Head of caudate nucleus (tissue), 42 donors: Measurements from ENCODE around the gene LDLR.
"Not testable (repeated sequence)": the region's sequence is repeated elsewhere in the genome, so short reads cannot be mapped to it uniquely, and the experiment has no call there.

Experiments
- DNase-seq, 42 donors: peaks; one replicate each; pipeline versions ENCODE4 v3.0.0 to v3.0.0-alpha.2; 2020 to 2021; ENCODE audit warnings: mixed read lengths in 7 of 42
- intact Hi-C: fragments of 100-400 bp; cut with DNase I; formaldehyde crosslinking; loops from one replicate; pipeline ENCODE4 v1.15.0; 2022

LDLR gene

DNA sequence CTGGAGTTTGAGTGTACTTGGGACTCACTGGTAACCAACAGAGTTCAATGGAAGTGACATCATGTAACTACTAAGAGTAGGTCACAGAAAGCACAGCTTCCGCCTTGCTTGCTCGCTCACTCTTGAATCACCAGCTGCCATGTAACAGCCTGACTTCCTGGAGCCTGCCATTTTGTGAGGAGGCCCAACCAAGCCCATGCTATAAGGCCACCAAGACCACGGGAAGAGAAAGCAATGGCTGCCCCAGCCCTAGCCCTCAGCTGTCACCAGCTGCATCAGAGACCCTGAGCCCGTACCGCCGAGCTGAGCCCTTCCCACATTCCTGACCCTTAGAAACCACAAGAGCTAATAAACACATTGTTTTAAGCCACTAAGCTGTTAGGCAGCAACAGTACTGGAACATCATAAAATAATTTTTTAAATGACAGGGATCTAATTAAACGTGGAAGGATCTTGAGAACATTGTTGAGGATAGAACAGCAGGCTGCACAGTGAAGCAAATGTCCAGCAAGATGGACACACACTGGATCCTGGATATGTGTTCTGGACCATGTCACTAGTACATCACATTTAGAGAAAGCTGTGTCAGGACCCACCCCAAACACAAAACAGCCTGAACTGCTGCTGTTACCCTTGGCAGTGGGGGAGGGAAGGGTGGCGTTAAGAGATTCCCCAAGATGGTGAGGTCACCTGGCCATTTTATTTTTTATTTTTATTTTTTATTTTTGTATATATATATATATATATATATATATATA lies 21.7 kb upstream of the LDLR start:
- no peak for DNase-seq
- intact Hi-C loops, result no loop called here

DNA sequence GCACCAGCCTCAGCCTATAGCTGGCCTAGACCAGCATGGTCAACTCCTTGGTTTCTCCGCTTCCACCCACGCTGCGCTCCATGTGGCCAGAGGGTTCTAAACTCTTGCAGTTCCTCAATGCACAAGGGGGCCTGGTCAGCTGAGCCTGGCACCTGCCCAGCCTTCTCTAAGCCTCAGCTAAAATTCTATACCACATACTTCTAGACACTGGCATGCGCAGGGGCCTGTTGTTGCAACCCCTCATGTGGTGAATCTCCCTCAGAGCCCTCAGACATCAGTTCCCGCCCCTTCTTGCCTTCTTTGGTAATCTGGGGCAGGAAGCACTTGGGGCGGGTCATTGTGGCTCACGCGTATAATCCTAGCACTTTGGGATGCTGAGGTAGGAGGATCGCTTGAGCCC lies 19.7 kb upstream of the LDLR start:
- DNase-seq, result no peak
- intact Hi-C loops, result no loop called here

- intact Hi-C loops, result no loop called here
- DNase-seq, result no peak
These were observed 19.1 kb upstream of the LDLR start for GRCh38 chr19:11070123-11070522.

DNA sequence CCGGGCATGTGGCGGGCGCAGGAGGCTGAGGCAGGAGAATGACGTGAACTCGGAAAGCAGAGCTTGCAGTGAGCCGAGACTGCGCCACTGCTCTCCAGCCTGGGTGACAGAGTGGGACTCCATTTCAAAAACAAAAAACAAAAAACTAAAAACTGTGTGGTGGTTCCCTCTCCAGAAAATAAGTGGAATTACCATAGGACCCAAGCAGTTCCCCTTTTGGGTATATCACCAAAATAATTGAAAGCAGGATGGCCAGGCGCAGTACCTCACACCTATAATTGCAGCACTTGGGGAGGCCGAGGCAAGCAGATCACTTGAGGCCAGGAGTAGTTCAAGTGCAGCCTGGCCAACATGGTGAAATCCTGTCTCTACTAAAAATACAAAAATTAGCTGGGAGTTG lies 15.7 kb upstream of the LDLR start:
- intact Hi-C loops, result no loop called here
- no peak for DNase-seq

DNA sequence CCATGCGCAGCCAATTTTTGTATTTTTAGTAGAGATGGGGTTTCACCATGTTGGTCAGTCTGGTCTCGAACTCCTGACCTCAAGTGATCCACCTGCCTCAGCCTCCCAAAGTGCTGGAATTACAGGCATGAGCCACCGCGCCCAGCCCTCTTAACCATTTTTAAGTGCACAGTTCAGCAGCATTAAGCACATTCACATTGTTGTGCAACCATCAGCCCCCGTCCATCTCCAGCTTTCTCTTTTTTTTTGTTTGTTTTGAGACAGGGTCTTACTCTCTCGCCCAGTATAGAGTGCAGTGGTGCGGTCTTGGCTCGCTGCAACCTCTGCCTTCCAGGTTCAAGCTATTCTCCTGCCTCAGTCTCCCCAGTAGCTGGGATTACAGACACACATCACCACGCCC lies 12.5 kb upstream of the LDLR start:
- intact Hi-C loops, DNase-seq: not testable (repeated sequence)

- DNase-seq, result no peak
- intact Hi-C loops, result no loop called here
These were observed 10.4 kb upstream of the LDLR start for GRCh38 chr19:11078893-11079292.

GRCh38 chr19:11079999-11080398 lies 9.3 kb upstream of the LDLR start:
- intact Hi-C loops, result no loop called here
- DNase-seq, result no peak

DNA sequence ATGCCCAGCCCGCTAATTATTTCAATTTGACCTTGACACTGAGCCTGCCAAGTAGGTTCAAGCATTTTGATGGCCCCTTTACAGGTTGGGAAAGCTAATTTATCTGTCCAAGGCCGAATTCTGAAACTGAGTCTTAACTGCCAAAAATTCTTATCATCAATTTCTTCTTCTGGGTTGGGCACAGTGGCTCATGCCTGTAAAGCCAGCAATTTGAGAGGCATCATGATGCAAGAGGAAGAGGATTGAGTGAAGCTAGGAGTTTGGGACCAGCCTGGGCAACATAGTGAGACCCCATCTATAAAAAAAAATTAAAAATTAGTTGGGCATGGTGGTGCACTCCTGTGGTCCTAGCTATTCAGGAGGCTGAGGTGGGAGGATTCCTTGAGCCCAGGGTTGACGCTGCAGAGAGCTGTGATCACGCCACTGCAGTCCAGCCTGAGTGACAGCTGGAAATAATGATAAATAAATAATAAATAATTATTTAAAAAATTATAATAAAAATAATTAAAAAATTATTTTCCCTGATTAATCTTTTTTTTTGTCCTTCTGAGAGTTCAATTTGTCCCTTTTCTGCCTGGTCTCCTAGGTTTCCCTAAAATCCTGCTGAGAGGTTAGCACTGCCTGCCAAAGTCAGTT lies 1.3 kb upstream of the LDLR start:
- peak in 1 of 42 donors; percentile 35 for DNase-seq
- intact Hi-C loops, result no loop called here

DNA sequence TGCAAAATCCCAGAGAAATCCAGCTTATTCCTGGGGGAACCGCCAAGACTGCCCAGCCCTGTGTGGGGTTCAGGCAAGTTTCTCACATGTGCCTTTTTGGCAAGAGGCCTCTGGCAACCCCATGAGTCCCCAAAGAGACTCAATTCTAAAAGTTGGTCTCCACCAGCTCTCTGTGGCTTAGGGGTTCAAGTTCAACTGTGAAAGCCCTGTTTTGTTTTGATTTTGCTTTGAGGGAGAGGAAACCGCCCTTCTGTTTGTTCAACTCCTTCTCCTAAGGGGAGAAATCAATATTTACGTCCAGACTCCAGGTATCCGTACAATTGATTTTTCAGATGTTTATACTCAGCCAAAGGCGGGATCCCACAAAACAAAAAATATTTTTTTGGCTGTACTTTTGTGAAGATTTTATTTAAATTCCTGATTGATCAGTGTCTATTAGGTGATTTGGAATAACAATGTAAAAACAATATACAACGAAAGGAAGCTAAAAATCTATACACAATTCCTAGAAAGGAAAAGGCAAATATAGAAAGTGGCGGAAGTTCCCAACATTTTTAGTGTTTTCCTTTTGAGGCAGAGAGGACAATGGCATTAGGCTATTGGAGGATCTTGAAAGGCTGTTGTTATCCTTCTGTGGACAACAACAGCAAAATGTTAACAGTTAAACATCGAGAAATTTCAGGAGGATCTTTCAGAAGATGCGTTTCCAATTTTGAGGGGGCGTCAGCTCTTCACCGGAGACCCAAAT lies 583 bp upstream of the LDLR start:
- peak in 10 of 42 donors; percentile 19 to 61 (median 29) for DNase-seq
- intact Hi-C loops, result no loop called here

- intact Hi-C loops, result not testable (repeated sequence)
- DNase-seq, result peak in 4 of 42 donors; percentile 14 to 49 (median 36)
These were observed 676 bp downstream of the LDLR start for GRCh38 chr19:11090014-11090263.

- DNase-seq, result peak; percentile 89 to 99 (median 97)
- intact Hi-C loops, result no loop called here
These were observed 1.2 kb downstream of the LDLR start for GRCh38 chr19:11090264-11090996.

DNA sequence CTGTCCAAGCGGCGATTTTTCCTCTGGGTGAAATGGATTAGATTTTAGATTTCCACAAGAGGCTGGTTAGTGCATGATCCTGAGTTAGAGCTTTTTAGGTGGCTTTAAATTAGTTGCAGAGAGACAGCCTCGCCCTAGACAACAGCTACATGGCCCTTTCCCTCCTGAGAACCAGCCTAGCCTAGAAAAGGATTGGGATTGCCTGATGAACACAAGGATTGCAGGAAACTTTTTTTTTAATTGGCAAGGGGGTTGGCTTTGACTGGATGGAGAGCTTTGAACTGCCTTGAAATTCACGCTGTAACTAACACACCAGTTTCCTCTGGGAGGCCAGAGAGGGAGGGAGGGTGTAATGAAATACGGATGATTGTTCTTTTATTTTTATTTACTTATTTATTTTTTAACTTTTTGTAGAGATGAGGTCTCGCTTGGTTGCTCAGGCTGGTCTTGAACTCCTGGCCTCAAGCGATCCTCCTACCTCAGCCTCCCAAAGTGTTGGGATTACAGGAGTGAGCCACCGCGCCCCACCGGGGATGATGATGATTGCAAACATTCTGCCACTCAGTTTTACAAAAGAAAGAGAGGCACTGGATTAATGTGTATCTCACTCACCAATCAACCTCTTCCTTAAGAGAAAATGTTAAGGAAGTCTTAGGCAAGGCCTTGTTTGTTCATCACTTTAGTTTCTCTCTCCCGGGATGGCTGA lies 1.9 kb downstream of the LDLR start:
- no peak for DNase-seq

GRCh38 chr19:11091703-11092153 lies 2.5 kb downstream of the LDLR start:
- peak in 38 of 42 donors; percentile 19 to 80 (median 46) for DNase-seq
- intact Hi-C loops, result no loop called here

More for the DNA sequence above, 1.9 kb downstream of the LDLR start:
- intact Hi-C loops, result no loop called here

- peak in 1 of 42 donors; percentile 13 for DNase-seq
- intact Hi-C loops, result no loop called here
These were observed 2.9 kb downstream of the LDLR start for GRCh38 chr19:11092181-11092538.

GRCh38 chr19:11093689-11094238 lies 4.5 kb downstream of the LDLR start:
- intact Hi-C loops, result no loop called here
- DNase-seq, result peak in 3 of 42 donors; percentile 20 to 37 (median 26)

- no peak for DNase-seq
- intact Hi-C loops, result no loop called here
These were observed 5.2 kb downstream of the LDLR start for GRCh38 chr19:11094520-11094894.

DNA sequence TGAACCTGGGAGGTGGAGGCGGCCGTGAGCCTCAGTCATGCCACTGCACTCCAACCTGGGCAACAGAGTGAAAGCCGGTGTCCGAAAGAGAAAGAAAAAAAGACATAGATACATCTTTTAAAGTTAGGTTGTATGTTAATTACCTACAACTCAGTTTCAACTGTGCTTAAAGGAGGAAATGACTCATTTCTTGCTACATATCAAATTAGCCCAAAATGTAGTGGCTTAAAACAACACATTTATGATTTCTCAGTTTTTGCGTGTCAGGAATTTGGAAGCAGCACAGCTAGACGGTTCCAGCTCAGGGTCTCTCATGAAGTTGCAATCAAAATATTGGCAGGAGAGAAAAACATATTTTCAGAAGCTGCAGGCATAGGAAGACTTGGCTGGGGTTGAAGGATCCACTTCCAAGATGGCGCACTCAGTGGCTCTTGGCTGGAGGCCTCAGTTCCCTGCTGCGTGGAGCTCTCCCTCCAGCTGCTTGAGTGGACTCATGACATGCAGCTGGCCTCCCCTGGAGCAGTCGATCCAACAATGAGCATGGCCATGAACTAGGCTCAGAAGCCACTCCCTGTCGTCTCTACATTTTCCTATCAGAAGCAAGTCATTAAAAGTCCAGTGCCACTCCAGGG lies 7.1 kb downstream of the LDLR start:
- intact Hi-C loops, result no loop called here
- peak in 3 of 42 donors; percentile 8 to 41 (median 22) for DNase-seq

GRCh38 chr19:11097367-11097766 lies 8.1 kb downstream of the LDLR start:
- DNase-seq, intact Hi-C loops: not testable (repeated sequence)
